Left ventricle myocardium inferior (tissue), 1 donor: ENCODE data around the gene RNF7. TPM values are rescaled to one million over a fixed set of nuclear protein-coding genes. Genes with fewer than 3 reads are reported as not detected.
"Not testable (repeated sequence)": the region's sequence is repeated elsewhere in the genome, so short reads cannot be mapped to it uniquely, and the experiment has no call there.

Experiments used
- DNase-seq: peaks from one replicate; pipeline ENCODE4 v3.0.0-alpha.2; 2020
- H3K27ac ChIP-seq: fragments of 200-600 bp; replicated peaks from 2 replicates; pipeline ENCODE4 v1.8.0; 2021
- H3K27me3 ChIP-seq: fragments of 200-600 bp; 2 replicates; pipeline ENCODE4 v1.8.0; 2021; ENCODE audit warnings: low read depth
- H3K36me3 ChIP-seq: fragments of 200-600 bp; 2 replicates; pipeline ENCODE4 v1.8.0; 2021
- H3K4me1 ChIP-seq: fragments of 200-600 bp; 2 replicates; pipeline ENCODE4 v1.8.0; 2021
- H3K4me3 ChIP-seq: fragments of 200-600 bp; 2 replicates; pipeline ENCODE4 v1.8.0; 2021; ENCODE audit warnings: mild to moderate bottlenecking, moderate library complexity
- H3K9me3 ChIP-seq: fragments of 200-600 bp; replicated peaks from 2 replicates; pipeline ENCODE4 v1.8.0; 2021
- CTCF ChIP-seq: fragments of 200-600 bp; IDR thresholded peaks from 2 replicates; pipeline ENCODE4 v1.8.0; 2021; ENCODE audit warnings: antibody characterized with exemption, mild to moderate bottlenecking, borderline replicate concordance
- intact Hi-C: fragments of 100-400 bp; cut with micrococcal nuclease; formaldehyde crosslinking; loops from one replicate; pipeline ENCODE4 v1.11.0; 2022
- total RNA-seq: library from RNA; stranded (reverse); fragmentation: NEBNext Ultra II Directional; extraction: Animal tissue kit (Norgen Biotek cat#: 25700); gene quantifications from one replicate; pipeline ENCODE4 v1.2.1, GENCODE V29; 2021
- donor health status: DM: no; HTN: yes; CAD: no; lungs with severe emphysema.

RNF7 gene
- total RNA-seq, 1 donor from 2014 or later: 89.6 TPM

- Histone ChIP-seq H3K27me3 (no peaks in the 10 kb centered on the region), H3K9me3 (no peaks in the 10 kb centered on the region), H3K4me3 (no peak overlapping the region), H3K4me1 (no peaks in the 10 kb centered on the region), H3K36me3 (no peaks in the 10 kb centered on the region), H3K27ac (no peak overlapping the region)
- no peak for TF ChIP-seq CTCF
- intact Hi-C loops: loop anchor here (10.0 kb wide), 1 partner anchor 121 kb away; no protein-coding TSS in a partner anchor
- no peak for DNase-seq
These were observed 45.5 kb downstream of the RNF7 start for GRCh38 chr3:141783632-141784031.

- intact Hi-C loops: loop anchor here (10.0 kb wide), 1 partner anchor 121 kb away; no protein-coding TSS in a partner anchor
These were observed 46.0 kb downstream of the RNF7 start for GRCh38 chr3:141784096-141784495.

GRCh38 chr3:141784531-141784930, 46.4 kb downstream of the RNF7 start:
- TF ChIP-seq CTCF: no peak
- Histone ChIP-seq H3K27ac (no peak overlapping the region), H3K4me1 (no peaks in the 10 kb centered on the region), H3K27me3 (no peaks in the 10 kb centered on the region), H3K4me3 (no peak overlapping the region), H3K36me3 (no peaks in the 10 kb centered on the region), H3K9me3 (no peaks in the 10 kb centered on the region)
- no peak for DNase-seq
- intact Hi-C loops: loop anchor here (10.0 kb wide), 1 partner anchor 120 kb away; no protein-coding TSS in a partner anchor

More at GRCh38 chr3:141784096-141784495, 46.0 kb downstream of the RNF7 start:
- Histone ChIP-seq H3K4me3 (no peak overlapping the region), H3K36me3 (no peaks in the 10 kb centered on the region), H3K27me3 (no peaks in the 10 kb centered on the region), H3K4me1 (no peaks in the 10 kb centered on the region), H3K9me3 (no peaks in the 10 kb centered on the region), H3K27ac (no peak overlapping the region)
- no peak for TF ChIP-seq CTCF
- DNase-seq: no peak

GRCh38 chr3:141788149-141788548, 50.1 kb downstream of the RNF7 start:
- Histone ChIP-seq H3K27ac (no peak overlapping the region), H3K9me3 (no peaks in the 10 kb centered on the region), H3K36me3 (no peaks in the 10 kb centered on the region), H3K27me3 (no peaks in the 10 kb centered on the region), H3K4me1 (no peaks in the 10 kb centered on the region), H3K4me3 (no peak overlapping the region)
- DNase-seq: no peak
- no peak for TF ChIP-seq CTCF
- intact Hi-C loops: loop anchor here (10.0 kb wide), 1 partner anchor 117 kb away; no protein-coding TSS in a partner anchor

- H3K27ac ChIP-seq, H3K4me3 ChIP-seq, DNase-seq, H3K36me3 ChIP-seq, H3K27me3 ChIP-seq, H3K4me1 ChIP-seq, H3K9me3 ChIP-seq: not testable (repeated sequence)
- intact Hi-C loops: loop anchor here (10.0 kb wide), 1 partner anchor 116 kb away; no protein-coding TSS in a partner anchor
These were observed 50.7 kb downstream of the RNF7 start for GRCh38 chr3:141788750-141789149.

- TF ChIP-seq CTCF: no peak
- Histone ChIP-seq H3K27me3 (no peaks in the 10 kb centered on the region), H3K4me1 (no peaks in the 10 kb centered on the region), H3K9me3 (no peaks in the 10 kb centered on the region), H3K36me3 (no peaks in the 10 kb centered on the region), H3K4me3 (no peak overlapping the region), H3K27ac (no peak overlapping the region)
- intact Hi-C loops: loop anchor here (10.0 kb wide), 1 partner anchor 116 kb away; no protein-coding TSS in a partner anchor
- DNase-seq: no peak
These were observed 51.2 kb downstream of the RNF7 start for GRCh38 chr3:141789281-141789680.
